LNCAP (cell line): ENCODE results near the gene EFNA5.

Experiments
- TF ChIP-seq, protein P1 (sequence below): fragments of 450-650 bp; IDR thresholded peaks from 2 replicates; pipeline ENCODE4 v1.5.1; 2017; ENCODE audit warnings: mild to moderate bottlenecking

The EFNA5 gene

DNA sequence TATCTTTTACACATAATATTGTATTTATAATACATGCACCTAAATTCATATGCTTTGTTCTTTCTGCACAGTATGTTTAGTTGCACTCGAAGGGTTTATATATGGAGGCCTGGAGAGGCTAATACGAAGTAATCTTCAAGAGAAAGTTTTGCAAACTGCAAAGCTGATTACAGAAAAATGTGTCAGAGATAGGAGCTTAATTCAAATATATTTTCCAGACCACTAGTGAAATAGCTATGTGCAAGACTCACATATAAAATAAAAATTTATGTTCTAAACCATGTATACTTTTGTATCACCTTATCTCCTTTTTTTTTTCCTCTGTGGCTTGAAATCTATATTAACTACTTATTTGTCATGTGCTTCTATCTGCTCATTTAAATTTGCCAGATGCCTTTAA lies 313.8 kb downstream of the EFNA5 start:
- TF ChIP-seq, protein P1, sequence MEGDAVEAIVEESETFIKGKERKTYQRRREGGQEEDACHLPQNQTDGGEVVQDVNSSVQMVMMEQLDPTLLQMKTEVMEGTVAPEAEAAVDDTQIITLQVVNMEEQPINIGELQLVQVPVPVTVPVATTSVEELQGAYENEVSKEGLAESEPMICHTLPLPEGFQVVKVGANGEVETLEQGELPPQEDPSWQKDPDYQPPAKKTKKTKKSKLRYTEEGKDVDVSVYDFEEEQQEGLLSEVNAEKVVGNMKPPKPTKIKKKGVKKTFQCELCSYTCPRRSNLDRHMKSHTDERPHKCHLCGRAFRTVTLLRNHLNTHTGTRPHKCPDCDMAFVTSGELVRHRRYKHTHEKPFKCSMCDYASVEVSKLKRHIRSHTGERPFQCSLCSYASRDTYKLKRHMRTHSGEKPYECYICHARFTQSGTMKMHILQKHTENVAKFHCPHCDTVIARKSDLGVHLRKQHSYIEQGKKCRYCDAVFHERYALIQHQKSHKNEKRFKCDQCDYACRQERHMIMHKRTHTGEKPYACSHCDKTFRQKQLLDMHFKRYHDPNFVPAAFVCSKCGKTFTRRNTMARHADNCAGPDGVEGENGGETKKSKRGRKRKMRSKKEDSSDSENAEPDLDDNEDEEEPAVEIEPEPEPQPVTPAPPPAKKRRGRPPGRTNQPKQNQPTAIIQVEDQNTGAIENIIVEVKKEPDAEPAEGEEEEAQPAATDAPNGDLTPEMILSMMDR, result no peak

DNA sequence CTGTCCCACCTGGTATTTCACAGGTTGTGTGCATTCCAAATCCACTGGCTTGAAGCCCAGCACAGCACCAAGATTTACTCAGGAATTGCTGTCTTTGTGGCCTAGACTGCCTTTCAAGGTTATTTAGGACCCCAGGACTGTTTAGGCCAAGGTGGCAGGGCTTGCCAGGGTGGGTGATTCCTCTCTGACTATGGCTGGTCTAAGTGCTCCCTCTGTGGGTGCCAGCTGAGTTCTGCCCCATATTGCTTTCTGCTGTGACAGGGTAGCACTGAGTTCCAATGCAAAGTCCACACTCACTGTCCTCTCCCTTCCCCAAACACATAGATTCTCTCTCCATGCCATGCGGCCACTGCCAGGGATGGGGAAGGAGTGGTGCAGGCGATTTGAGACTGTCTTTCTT lies 318.2 kb downstream of the EFNA5 start:
- TF ChIP-seq, protein P1, result no peak

DNA sequence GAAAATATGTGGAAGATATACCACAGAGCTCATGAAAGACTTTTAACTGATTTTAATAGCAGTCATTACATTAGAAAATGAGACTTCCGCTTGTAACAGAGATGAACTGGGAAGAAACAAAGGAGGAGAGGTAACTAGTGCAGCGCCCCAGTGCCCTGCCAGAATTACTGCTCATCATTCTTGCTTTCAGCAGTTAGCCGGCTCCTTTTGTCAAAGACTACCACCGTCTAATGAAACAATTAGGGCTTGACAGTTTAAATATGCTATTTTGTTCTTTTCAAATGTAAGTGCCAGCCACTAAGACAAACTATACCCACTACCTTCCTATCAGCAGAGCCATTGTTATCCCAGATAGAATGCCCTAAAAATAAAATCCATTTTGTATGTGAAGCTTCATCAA lies 328.4 kb downstream of the EFNA5 start:
- TF ChIP-seq, protein P1, result no peak

DNA sequence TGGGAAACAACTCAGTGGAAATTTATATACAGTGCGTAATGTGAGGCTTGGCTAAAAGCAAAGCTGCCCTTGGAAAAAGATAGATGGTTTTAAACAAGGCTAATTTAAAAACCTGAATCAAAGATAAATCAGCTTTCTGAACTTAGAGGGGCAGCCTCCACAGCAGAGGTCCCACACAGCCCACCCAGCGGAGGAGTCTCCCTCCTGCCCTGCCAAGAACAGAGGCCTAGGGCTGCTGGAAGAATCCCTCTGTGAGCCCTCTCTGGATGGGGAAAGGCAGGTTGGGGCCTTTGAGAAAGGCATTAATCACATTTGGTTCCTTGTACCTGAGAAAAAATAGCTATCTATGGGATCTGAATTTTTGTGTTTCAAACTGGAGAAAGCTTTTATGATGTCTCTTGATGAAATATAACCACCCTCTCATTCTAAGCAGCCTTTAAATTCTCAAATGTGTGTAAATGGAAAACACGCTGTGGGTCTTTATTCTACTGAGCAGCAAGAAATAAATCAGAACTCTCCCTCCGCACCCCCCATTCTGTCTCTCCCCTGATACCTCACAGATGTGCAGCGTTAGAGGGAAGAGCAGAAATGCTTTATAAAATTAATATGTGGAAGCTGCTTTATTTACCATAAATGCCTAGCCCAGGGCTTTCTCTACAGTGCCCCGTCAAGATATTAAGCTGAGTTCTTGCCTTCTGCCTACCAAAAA lies 329.2 kb downstream of the EFNA5 start:
- TF ChIP-seq, protein P1, result no peak

DNA sequence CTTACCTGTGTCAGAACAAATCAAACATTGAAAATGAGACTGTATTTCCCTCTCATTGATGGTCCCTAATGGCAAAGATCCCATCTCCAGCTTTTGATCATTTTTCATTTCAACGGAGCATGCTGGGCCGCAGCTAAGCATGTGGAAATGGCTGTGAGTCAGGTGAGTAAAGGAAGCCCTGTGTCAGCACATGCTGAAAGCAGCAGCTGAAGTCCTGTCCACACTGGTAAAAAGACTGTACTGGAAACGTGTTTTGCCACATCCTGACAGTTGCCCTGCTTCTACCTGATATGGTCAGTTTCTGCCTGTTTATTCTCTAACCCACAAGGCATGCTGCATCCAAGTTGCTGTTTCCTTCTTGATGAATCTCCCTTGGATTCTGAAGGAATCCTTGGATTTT lies 330.1 kb downstream of the EFNA5 start:
- TF ChIP-seq, protein P1, result no peak

DNA sequence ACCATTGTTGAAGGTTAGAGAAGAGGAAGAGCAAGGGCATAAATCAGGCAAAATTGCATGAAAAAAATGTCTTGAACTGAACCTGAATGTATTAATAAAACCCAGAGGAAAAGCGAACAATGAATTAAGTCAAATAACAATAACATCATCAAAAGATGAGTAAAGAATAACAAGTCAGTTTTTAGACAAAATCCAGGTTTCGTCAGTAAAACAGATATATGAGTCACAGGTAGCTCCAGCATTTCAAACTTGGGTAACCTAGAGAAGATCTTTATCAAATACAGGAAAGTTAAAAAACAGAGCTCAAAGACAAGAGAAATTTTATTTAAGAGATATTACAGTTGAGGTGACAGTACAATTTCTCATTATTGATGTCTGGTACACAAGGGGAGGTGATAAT lies 332.4 kb downstream of the EFNA5 start:
- TF ChIP-seq, protein P1, result no peak

DNA sequence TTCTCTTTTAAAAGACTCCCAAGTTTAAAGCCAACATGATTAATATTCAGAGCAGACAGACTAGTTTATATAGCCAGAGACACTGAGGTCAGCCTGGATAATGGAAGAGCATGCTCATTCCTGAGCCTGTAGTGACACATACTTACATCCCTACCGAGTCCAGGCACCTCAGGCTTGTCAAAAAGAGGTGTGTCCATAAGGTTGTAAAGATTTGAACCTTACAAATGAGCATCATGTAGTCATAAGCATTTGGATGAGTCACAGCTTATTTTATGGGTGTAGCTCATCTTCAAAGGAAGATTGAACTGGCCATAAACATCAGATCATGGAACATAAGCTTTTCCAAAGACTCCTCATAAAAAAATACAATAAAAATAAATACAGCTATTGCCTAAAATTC lies 333.5 kb downstream of the EFNA5 start:
- TF ChIP-seq, protein P1, result no peak

DNA sequence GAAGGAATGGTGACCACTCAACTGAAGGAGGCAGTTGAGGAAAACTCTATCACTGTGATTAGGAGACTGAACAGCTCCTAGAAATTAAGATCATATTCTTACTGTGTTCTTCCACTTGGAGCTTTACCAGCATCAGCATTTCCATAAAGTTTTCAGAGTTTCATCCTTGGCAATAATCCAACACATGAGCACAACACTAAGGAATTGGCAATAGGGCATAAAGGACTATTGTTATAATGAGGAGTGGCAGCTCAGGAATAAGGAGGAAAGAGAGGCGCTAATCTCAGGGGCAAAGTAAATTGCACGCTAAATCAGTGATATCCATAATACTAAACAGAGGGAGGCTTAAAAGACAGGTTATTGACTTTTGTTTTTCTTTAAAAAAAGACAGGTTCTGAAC lies 338.9 kb downstream of the EFNA5 start:
- TF ChIP-seq, protein P1, result no peak
